ENCODE data around the gene ZNF491. TPM values are rescaled to one million over a fixed set of nuclear protein-coding genes. Genes with fewer than 3 reads are reported as not detected.

ZNF491 gene
- total and polyA plus RNA-seq, 2 of the 8 experiments (the other 6 are each of a cell fraction or from before 2014, with no cell fraction given): 0.18 to 0.78 TPM

DNA sequence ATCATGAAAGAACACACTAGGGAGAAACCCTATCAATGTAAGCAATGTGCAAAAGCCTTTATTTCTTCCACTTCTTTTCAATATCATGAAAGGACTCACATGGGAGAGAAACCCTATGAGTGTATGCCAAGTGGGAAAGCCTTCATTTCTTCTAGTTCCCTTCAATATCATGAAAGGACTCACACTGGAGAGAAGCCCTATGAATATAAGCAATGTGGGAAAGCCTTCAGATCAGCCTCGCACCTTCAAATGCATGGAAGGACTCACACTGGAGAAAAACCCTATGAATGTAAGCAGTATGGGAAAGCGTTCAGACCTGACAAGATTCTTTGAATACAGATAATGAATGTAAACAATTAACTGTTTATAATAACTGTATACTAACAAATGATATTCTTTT lies 35.2 kb downstream of the ZNF491 start:
- Histone ChIP-seq H3K79me1 (ENCODE audit: low read depth, low read length) (no peaks in the 10 kb centered on the region), H3K4me3 (ENCODE audit: extremely low read depth in 1 of 4, insufficient read depth in 2 of 4, low read depth in 3 of 4, low read length in 4 of 4) (no peak overlapping the region), H3K23me2 (ENCODE audit: low read depth, low read length) (no peaks in the 10 kb centered on the region), H2BK20ac (ENCODE audit: low read length) (no peak overlapping the region), H3K9me3 (ENCODE audit: insufficient read depth in 2 of 2, low read depth in 1 of 2, low read length in 1 of 2) (peaks cover 42 to 60% of the 10 kb centered on the region in 2 experiments), H2AK5ac (ENCODE audit: low read depth, low read length) (no peak overlapping the region), H3K18ac (ENCODE audit: extremely low read depth, low read length) (no peak overlapping the region), H4K8ac (ENCODE audit: extremely low read depth, insufficient read depth, low read length) (no peak overlapping the region), H3K27me3 (replicated peaks in 1 of 4; ENCODE audit: control insufficient read depth in 3 of 4, extremely low read depth in 1 of 4, insufficient read depth in 3 of 4, low read length in 3 of 4) (no peaks in the 10 kb centered on the region), H3K9ac (replicated peaks in 1 of 4; ENCODE audit: extremely low read depth in 1 of 4, low read depth in 3 of 4, low read length in 3 of 4) (no peak overlapping the region), H3K23ac (ENCODE audit: insufficient read length) (no peak overlapping the region), H3K36me3 (ENCODE audit: control insufficient read depth in 2 of 4, insufficient read depth in 4 of 4, low read length in 3 of 4) (peaks cover 0 to 37% (median 10%) of the 10 kb centered on the region in 4 experiments; a peak in 6 of 8 replicates), H2BK5ac (ENCODE audit: low read depth, low read length) (no peak overlapping the region), H3K14ac (ENCODE audit: insufficient read length) (no peak overlapping the region), H3K4ac (replicated peaks; ENCODE audit: insufficient read length, low read depth, low read length) (no peak overlapping the region), H3K27ac (ENCODE audit: low read depth, low read length) (no peak overlapping the region), H4K20me1 (replicated peaks in 1 of 2; ENCODE audit: control insufficient read depth in 1 of 2, insufficient read depth in 2 of 2, low read length in 2 of 2) (no peaks in the 10 kb centered on the region), H4K91ac (replicated peaks; ENCODE audit: insufficient read length, low read length) (no peak overlapping the region), H2BK15ac (ENCODE audit: low read length) (no peak overlapping the region), H3K4me2 (ENCODE audit: insufficient read depth in 1 of 2, low read depth in 2 of 2, low read length in 2 of 2) (no peak overlapping the region), H2BK12ac (ENCODE audit: low read depth, low read length) (no peak overlapping the region), H3K79me2 (ENCODE audit: control insufficient read depth in 1 of 2, insufficient read depth in 2 of 2, low read length in 2 of 2) (no peaks in the 10 kb centered on the region), H2AFZ (ENCODE audit: low read length) (no peak overlapping the region), H3K4me1 (replicated peaks in 1 of 4; ENCODE audit: control insufficient read depth in 3 of 4, insufficient read depth in 4 of 4, low read length in 3 of 4) (no peaks in the 10 kb centered on the region), H3K56ac (replicated peaks; ENCODE audit: insufficient read length, low read depth, low read length) (no peak overlapping the region), H2BK120ac (replicated peaks; ENCODE audit: low read depth, low read length) (no peak overlapping the region), H4K5ac (ENCODE audit: insufficient read length, low read depth, low read length) (no peak overlapping the region)
- FAIRE-seq (no peak), DNase-seq (ENCODE audit: low read depth in 1 of 2, low spot score in 2 of 2) (no peak)
- CTCF ChIA-PET (ENCODE audit: partially characterized antibody): no interaction called here
- 84% methylated on average over 2 of the region's 2 CpGs; no CpG with 5 or more reads in 1 of the 2 experiments for WGBS, 2 experiments (ENCODE audit: extremely low coverage in 1 of 2, insufficient coverage in 1 of 2, insufficient read length in 1 of 2, insufficient replicate concordance in 2 of 2, low coverage in 1 of 2, low lambda C conversion rate in 2 of 2, missing lambda C conversion rate in 1 of 2)
- POLR2A ChIA-PET (ENCODE audit: partially characterized antibody): no interaction called here
- TF ChIP-seq CBX5 (IDR thresholded peaks at IDR 0.05; ENCODE audit: low read depth, low read length): no peak
- TF ChIP-seq, protein P1, sequence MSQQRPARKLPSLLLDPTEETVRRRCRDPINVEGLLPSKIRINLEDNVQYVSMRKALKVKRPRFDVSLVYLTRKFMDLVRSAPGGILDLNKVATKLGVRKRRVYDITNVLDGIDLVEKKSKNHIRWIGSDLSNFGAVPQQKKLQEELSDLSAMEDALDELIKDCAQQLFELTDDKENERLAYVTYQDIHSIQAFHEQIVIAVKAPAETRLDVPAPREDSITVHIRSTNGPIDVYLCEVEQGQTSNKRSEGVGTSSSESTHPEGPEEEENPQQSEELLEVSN (IDR thresholded peaks at IDR 0.05): no peak
- TF ChIP-seq RXRA (IDR thresholded peaks at IDR 0.05; ENCODE audit: insufficient read depth, low read depth, low read length): no peak
- TF ChIP-seq KDM5A (IDR thresholded peaks at IDR 0.05; ENCODE audit: low read length): no peak
- TF ChIP-seq SAP30 (IDR thresholded peaks at IDR 0.05; ENCODE audit: insufficient read depth, insufficient replicate concordance, low read length): no peak
- TF ChIP-seq CREB1 (IDR thresholded peaks at IDR 0.05): no peak
- no peak for TF ChIP-seq NRF1 (IDR thresholded peaks at IDR 0.05; ENCODE audit: low read depth, low read length)
- no peak for TF ChIP-seq HDAC6 (IDR thresholded peaks at IDR 0.05; ENCODE audit: low read depth, low read length)
- TF ChIP-seq SUZ12 (IDR thresholded peaks at IDR 0.05; ENCODE audit: low read length): no peak

All from H1 (cell line).